Measurements from ENCODE around the gene FAM111B. TPM values are rescaled to one million over a fixed set of nuclear protein-coding genes. Genes with fewer than 3 reads are reported as not detected.
"Not testable (repeated sequence)": the region's sequence is repeated elsewhere in the genome, so short reads cannot be mapped to it uniquely, and the experiment has no call there.

The FAM111B gene
- total RNA-seq, 4 donors from 2014 or later: 2.9 to 14.9 (median 8.0) TPM

DNA sequence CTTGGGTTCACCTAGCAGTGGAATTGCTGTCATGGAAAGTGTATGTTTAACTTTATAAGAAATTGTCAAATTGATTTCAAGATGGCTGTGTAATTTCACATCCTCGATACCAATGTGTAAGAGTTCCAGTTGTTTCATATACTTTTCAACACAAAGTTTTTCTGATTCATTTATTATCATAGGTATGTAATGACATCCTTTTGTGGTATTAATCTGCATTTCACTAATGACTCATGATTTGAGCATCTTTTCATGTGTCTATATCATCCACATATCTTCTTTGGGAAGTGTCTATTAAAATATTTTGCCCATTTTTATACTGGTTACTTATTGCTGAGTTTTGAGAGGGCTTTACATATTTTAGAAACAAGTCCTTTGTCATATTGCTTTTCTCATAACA lies 38.0 kb upstream of the FAM111B start:
- Histone ChIP-seq H3K4me3 (no peak overlapping the region), H3K36me3 (no peaks in the 10 kb centered on the region), H3K27ac (no peak overlapping the region), H3K9me3 (no peaks in the 10 kb centered on the region), H3K4me1 (no peaks in the 10 kb centered on the region), H3K27me3 (peaks cover 0 to 30% (median 0%) of the 10 kb centered on the region in 4 donors)
- intact Hi-C loops (cut with DNase I): no loop called here
- TF ChIP-seq, protein P1, sequence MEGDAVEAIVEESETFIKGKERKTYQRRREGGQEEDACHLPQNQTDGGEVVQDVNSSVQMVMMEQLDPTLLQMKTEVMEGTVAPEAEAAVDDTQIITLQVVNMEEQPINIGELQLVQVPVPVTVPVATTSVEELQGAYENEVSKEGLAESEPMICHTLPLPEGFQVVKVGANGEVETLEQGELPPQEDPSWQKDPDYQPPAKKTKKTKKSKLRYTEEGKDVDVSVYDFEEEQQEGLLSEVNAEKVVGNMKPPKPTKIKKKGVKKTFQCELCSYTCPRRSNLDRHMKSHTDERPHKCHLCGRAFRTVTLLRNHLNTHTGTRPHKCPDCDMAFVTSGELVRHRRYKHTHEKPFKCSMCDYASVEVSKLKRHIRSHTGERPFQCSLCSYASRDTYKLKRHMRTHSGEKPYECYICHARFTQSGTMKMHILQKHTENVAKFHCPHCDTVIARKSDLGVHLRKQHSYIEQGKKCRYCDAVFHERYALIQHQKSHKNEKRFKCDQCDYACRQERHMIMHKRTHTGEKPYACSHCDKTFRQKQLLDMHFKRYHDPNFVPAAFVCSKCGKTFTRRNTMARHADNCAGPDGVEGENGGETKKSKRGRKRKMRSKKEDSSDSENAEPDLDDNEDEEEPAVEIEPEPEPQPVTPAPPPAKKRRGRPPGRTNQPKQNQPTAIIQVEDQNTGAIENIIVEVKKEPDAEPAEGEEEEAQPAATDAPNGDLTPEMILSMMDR (IDR thresholded peaks at IDR 0.05): no peak
- TF ChIP-seq POLR2A (IDR thresholded peaks at IDR 0.05): no peak
- no peak for DNase-seq
- 55 to 65% methylated on average over 1 of the region's 1 CpG for WGBS, 2 donors

DNA sequence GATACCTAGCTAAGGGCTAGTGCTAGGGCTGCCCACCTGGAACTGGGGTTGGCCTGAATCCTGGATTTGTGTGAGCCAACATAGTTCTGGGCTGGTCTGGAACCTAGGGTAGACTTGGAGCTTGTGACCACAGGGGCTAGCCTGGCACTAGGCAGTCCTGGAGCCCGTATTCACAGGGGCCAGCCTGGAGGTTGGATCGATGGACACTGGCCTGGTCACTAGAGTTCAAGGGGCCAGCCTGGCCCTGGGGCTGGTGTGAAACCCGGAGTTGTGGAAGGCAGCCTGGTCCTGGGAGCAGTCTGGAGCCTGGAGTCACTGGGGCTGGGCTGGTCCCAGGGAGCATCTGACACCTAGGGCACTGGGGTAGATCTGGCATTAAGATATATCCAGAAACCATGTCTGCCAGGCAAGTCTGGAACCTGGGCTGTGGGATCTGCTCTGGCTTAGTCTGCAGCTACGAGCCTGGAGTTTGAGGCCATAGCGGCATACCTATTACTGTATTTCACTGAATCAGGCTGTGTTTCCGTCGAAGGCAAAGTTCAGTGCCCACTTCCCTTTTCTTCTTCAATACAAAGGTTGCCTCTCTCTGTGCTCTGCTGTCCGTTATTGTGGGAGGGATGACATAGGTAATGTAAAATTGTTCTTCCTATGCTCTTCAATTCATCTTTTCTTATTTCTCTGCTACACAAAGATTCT lies 30.0 kb upstream of the FAM111B start:
- Histone ChIP-seq H3K27ac (no peak overlapping the region), H3K4me1 (no peaks in the 10 kb centered on the region), H3K36me3 (no peaks in the 10 kb centered on the region), H3K4me3 (no peak overlapping the region), H3K27me3 (peaks cover 0 to 17% (median 0%) of the 10 kb centered on the region in 4 donors), H3K9me3 (no peaks in the 10 kb centered on the region)
- 58 to 75% methylated on average over 4 to 5 of the region's 8 CpGs for WGBS, 2 donors
- DNase-seq: no peak
- intact Hi-C loops (cut with DNase I): no loop called here
- TF ChIP-seq POLR2A (IDR thresholded peaks at IDR 0.05): no peak
- TF ChIP-seq, protein P1 (IDR thresholded peaks at IDR 0.05): no peak

DNA sequence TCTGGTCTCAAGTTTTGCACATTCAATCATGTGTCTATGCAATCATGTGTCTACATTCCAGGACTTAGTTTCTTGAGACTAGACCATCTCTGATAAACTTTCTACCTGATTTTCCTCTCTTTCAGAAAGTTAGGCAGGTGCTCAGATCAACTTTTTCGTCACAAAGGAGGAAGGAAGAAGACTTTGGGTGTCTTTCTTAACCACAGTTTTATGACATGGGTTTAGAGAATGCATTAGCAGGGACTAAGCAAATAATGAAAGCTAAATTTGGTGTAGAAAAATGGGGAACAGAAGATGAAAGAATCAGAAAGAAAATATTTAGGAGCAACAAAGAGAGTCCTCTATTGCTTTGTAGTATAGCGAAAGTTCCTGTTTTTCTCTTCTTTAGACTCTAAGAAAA lies 28.6 kb upstream of the FAM111B start:
- Histone ChIP-seq H3K27me3 (peaks cover 0 to 17% (median 0%) of the 10 kb centered on the region in 4 donors), H3K4me3 (no peak overlapping the region), H3K36me3 (no peaks in the 10 kb centered on the region), H3K27ac (no peak overlapping the region), H3K9me3 (no peaks in the 10 kb centered on the region), H3K4me1 (no peaks in the 10 kb centered on the region)
- WGBS, 2 donors: 50 to 63% methylated on average over 2 of the region's 2 CpGs
- intact Hi-C loops (cut with DNase I): no loop called here
- TF ChIP-seq, protein P1 (IDR thresholded peaks at IDR 0.05): no peak
- no peak for TF ChIP-seq POLR2A (IDR thresholded peaks at IDR 0.05)
- no peak for DNase-seq

DNA sequence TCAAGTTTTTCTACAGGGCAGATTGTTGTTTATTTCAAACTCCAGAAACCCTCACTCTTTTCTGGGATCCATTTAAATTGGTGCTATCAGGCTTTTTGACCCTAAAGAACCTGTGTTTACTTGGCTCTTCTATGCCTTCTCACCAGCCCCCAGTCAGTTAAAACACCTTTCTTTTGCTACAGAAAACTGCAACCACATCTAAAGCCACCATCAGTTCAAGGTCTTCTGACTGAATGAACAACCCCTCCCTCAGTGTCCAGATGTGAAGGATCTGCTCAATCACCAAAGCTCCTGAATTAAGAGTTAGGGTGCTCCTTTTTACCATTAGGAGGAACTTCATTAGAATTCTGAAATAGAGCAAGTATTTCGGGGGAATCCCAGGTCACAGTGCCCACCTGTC lies 28.0 kb upstream of the FAM111B start:
- no peaks in the 10 kb centered on the region for H3K4me1 ChIP-seq
- H3K27me3 ChIP-seq: peaks cover 0 to 17% (median 0%) of the 10 kb centered on the region in 4 donors
- intact Hi-C loops (cut with DNase I): no loop called here
- WGBS, 2 donors: 70 to 82% methylated on average over 1 of the region's 1 CpG
- no peaks in the 10 kb centered on the region for H3K9me3 ChIP-seq
- DNase-seq: no peak
- no peaks in the 10 kb centered on the region for H3K36me3 ChIP-seq
- TF ChIP-seq POLR2A (IDR thresholded peaks at IDR 0.05): no peak
- TF ChIP-seq, protein P1 (IDR thresholded peaks at IDR 0.05): no peak
- no peak overlapping the region for H3K4me3 ChIP-seq
- H3K27ac ChIP-seq: no peak overlapping the region

DNA sequence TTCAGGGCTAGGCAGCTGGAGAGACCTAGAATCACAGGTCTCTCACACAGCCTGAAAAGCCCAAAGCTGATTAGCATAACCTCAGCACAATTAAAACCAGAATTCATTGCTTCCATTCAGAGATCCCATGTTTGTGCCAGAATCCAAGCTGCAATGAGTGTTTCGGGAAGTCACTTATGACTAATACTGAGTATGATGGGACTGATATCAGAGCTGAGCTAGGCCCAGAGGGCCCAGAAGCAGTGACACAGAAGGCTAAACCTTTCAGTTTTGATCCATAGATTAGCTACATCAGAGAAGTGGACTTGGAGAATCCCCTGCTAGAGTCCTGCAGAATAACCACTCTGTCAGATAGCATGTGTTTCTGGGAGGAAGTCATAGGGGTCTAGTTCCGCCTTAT lies 26.6 kb upstream of the FAM111B start:
- intact Hi-C loops (cut with DNase I); H3K9me3 ChIP-seq; H3K27ac ChIP-seq; H3K36me3 ChIP-seq; DNase-seq; H3K4me1 ChIP-seq; H3K4me3 ChIP-seq: not testable (repeated sequence)
- peaks cover 0 to 17% (median 0%) of the 10 kb centered on the region in 4 donors for H3K27me3 ChIP-seq
- no CpG with 5 or more reads among the region's 2 CpGs for WGBS, 2 donors

DNA sequence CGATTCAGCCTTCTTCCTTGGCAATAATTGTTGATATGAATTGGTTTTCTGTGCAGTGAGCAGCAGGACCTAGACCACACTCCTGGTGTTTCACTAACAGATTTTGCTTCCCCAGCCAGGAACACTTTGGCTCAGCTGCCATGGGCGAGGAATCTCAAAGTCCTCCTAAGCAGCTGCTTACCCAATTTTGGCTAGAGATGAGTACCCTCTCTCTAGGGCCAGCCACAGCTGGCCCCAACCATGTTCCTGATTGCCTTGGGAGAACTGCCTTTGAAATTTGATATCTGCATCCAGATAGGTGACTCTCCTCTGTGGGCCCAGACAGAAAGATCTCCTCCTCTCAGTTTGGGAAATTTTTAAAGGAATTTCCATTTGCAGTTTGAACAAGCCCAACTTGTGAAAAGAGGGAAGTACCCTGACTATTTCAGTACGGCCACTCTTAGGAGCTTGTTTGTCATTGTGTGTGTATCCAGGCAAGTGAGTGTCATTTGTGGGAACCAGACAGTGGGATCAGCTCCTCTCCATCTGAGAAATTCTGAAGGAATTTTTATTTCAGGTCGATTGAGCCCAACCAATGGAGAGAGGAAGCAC lies 25.5 kb upstream of the FAM111B start:
- H3K36me3 ChIP-seq; DNase-seq; H3K9me3 ChIP-seq; H3K4me3 ChIP-seq; H3K27ac ChIP-seq; intact Hi-C loops (cut with DNase I); H3K27me3 ChIP-seq; H3K4me1 ChIP-seq: not testable (repeated sequence)
- 35 to 53% methylated on average over 3 of the region's 4 CpGs for WGBS, 2 donors

DNA sequence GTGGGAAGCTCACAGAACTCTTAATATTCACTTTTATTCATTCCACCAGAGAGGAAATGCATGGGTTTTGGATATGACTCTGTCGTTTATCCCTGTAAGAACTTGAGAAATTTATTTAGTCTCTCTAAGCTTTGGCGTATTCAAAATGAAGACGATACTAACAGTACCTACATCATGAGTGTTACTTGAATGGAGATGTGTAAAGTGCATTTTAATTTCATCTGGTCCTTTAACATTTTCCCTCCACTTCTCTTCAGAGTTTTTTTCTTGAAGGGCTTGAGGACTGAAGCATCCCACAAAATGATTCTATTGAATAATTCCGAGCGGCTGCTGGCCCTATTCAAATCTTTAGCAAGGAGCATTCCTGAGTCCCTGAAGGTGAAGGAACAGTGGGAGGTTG lies 21.0 kb upstream of the FAM111B start, which contains the start of gene GLYATL1B:
GLYATL1B (plus strand) TSS at position 301 of the 400 bp plus-strand sequence; CDS start at position 301, 0 bp downstream.
- H3K9me3 ChIP-seq; H3K4me1 ChIP-seq; H3K27ac ChIP-seq; H3K27me3 ChIP-seq; H3K36me3 ChIP-seq; intact Hi-C loops (cut with DNase I); H3K4me3 ChIP-seq; DNase-seq: not testable (repeated sequence)
- WGBS, 2 donors: 80 to 86% methylated on average over 3 to 5 of the region's 5 CpGs
